Calu3 (cell line): ENCODE data around the gene ARHGAP8. TPM values are rescaled to one million over a fixed set of nuclear protein-coding genes. Genes with fewer than 3 reads are reported as not detected.
"Not testable (repeated sequence)": the region's sequence is repeated elsewhere in the genome, so short reads cannot be mapped to it uniquely, and the experiment has no call there.

ENCODE experiments used
- BruUV-seq: library from RNA; stranded (reverse); fragments of 400-500 nt; replicated peaks from 2 replicates; lab custom pipeline; 2021; lab: Mats Ljungman, UMichigan
- CTCF ChIA-PET: fragments of 300-600 bp; sonication (Branson Sonifier 250); formaldehyde crosslinking; loops from one replicate; lab custom pipeline; 2022; ENCODE audit warnings: antibody characterized with exemption; lab: Charles Lee
- DNase-seq: peaks from one replicate; pipeline ENCODE4 v3.0.0; 2022
- H3K27ac Mint-ChIP-seq: one replicate; pipeline ENCODE4 v1.8.0; 2022; ENCODE audit warnings: mixed read lengths; ENCODE audit not compliant: unreplicated experiment
- H3K27me3 Mint-ChIP-seq: one replicate; pipeline ENCODE4 v1.8.0; 2022; ENCODE audit warnings: mixed read lengths; ENCODE audit not compliant: unreplicated experiment
- H3K36me3 Mint-ChIP-seq: one replicate; pipeline ENCODE4 v1.8.0; 2022; ENCODE audit warnings: mild to moderate bottlenecking, moderate library complexity, mixed read lengths; ENCODE audit not compliant: insufficient read depth, unreplicated experiment
- H3K4me1 Mint-ChIP-seq: one replicate; pipeline ENCODE4 v1.8.0; 2022; ENCODE audit warnings: mild to moderate bottlenecking, low read depth, mixed read lengths; ENCODE audit not compliant: unreplicated experiment
- H3K4me3 Mint-ChIP-seq: one replicate; pipeline ENCODE4 v1.8.0; 2022; ENCODE audit warnings: mild to moderate bottlenecking, low read depth, moderate library complexity, mixed read lengths; ENCODE audit not compliant: unreplicated experiment
- H3K9me3 Mint-ChIP-seq: one replicate; pipeline ENCODE4 v1.8.0; 2022; ENCODE audit warnings: low read depth, mixed read lengths; ENCODE audit not compliant: unreplicated experiment
- intact Hi-C: fragments of 100-400 bp; cut with micrococcal nuclease; formaldehyde crosslinking; loops from one replicate; pipeline ENCODE4 v1.10.0; 2022; ENCODE audit not compliant: unreplicated experiment
- total RNA-seq: library from RNA; stranded (reverse); gene quantifications from 2 replicates; pipeline ENCODE4 v1.2.3, GENCODE V29; 2022
- TF ChIP-seq, protein P1 (sequence below): fragments of 200-600 bp; IDR thresholded peaks from one replicate; pipeline ENCODE4 v1.8.0; 2022; ENCODE audit warnings: antibody characterized with exemption; ENCODE audit not compliant: unreplicated experiment

Gene ARHGAP8
- total RNA-seq, 1 experiment from 2014 or later, result 127 TPM

DNA sequence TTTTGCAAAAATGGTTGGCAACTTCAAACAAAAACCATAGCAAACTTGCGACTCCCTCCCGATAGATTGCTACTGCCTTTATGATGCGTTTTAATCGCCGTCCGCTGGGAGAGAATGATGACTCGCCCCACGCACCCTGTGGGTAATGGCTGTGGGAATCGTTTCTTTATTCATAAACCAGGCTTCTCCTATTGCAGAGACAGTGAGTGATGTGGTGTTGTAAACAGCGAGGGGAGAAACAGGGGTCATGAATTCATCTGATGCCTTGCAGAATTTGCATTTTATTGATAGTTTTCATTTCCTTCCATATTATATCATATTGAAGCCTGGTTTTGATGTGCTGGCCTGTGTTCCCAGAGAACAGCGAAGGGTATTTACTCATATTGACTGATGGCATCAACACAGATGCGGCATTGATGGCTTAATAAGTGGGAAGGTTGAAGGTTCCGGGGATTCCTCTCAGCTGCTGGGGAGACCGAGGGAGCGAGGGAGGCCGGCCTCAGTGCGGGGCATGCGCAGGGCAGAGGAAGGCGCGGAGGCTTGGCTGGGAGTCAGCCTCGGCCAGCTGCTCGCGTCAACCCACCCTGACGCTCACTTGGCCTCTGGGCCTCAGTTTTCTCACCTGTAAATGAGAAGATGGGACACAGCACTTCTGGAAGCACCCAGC is 41.3 kb downstream of the ARHGAP8 start:
- DNase-seq, result no peak
- CTCF ChIA-PET, result no interaction called here
- peaks cover 57% of the 10 kb centered on the region for H3K36me3 Mint-ChIP-seq

DNA sequence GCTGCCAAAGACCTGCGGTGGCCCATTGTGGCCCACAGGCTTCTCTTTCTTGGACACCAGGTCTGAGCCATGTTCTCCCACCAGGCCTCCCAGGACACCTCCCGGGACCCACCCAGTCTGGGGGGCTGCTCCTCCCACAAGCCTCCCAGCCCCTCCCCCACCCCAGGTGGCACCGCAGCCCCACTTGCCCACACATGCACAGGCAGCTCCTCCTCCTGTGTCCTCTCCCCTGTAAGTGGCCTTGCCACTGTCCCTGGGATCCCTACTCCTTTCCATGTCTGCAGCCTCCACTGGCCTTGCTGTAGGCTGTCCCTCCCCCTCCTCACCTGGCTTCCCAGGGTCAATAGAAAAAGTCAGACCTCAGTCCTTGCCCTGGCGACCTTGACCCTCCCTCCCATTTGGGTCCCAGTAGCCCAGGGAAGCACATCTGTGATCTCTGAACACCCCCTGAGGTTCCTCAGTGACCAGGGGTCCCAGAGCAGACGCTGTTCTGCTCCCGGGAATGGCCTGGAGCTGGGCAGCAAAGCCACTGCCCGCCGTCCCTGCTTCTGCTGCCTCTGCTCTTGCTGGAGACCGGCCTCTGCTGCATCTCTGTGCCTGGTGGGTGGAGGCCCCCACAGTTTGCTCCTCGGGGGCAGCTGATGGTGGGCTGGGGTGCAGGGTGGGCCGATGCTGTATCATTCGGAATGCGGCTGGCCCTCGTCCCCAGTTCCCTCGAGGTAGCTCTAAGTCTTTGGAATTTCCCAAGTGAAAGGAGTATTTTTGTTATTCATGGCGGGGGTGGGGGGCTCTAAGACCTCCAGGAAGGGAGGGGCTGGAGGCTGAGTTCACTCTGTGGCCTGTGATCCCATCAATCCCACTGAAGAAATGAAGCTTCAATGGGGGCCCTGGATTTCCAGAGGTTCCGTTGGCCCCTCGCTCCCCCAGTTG is 43.6 kb downstream of the ARHGAP8 start:
- no TSS peak for BruUV-seq
- Mint-ChIP-seq H3K4me1 (no peaks in the 10 kb centered on the region), H3K27me3 (no peaks in the 10 kb centered on the region), H3K9me3 (no peaks in the 10 kb centered on the region), H3K27ac (peak overlapping the region; percentile 33), H3K36me3 (peaks cover 46% of the 10 kb centered on the region), H3K4me3 (no peak overlapping the region)
- CTCF ChIA-PET, result interaction anchor here (0.6 kb wide), 1 partner anchor 16 kb away, joined by 3 read pairs; no protein-coding TSS in a partner anchor
- TF ChIP-seq, protein P1, sequence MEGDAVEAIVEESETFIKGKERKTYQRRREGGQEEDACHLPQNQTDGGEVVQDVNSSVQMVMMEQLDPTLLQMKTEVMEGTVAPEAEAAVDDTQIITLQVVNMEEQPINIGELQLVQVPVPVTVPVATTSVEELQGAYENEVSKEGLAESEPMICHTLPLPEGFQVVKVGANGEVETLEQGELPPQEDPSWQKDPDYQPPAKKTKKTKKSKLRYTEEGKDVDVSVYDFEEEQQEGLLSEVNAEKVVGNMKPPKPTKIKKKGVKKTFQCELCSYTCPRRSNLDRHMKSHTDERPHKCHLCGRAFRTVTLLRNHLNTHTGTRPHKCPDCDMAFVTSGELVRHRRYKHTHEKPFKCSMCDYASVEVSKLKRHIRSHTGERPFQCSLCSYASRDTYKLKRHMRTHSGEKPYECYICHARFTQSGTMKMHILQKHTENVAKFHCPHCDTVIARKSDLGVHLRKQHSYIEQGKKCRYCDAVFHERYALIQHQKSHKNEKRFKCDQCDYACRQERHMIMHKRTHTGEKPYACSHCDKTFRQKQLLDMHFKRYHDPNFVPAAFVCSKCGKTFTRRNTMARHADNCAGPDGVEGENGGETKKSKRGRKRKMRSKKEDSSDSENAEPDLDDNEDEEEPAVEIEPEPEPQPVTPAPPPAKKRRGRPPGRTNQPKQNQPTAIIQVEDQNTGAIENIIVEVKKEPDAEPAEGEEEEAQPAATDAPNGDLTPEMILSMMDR, result no peak
- intact Hi-C loops, result no loop called here
- no peak for DNase-seq

More for the DNA sequence above, 41.3 kb downstream of the ARHGAP8 start:
- intact Hi-C loops, result no loop called here
- H3K4me3 Mint-ChIP-seq, result no peak overlapping the region
- no TSS peak for BruUV-seq
- H3K4me1 Mint-ChIP-seq, result no peaks in the 10 kb centered on the region
- no peak overlapping the region for H3K27ac Mint-ChIP-seq
- TF ChIP-seq, protein P1, result no peak
- H3K9me3 Mint-ChIP-seq, result no peaks in the 10 kb centered on the region
- no peaks in the 10 kb centered on the region for H3K27me3 Mint-ChIP-seq

DNA sequence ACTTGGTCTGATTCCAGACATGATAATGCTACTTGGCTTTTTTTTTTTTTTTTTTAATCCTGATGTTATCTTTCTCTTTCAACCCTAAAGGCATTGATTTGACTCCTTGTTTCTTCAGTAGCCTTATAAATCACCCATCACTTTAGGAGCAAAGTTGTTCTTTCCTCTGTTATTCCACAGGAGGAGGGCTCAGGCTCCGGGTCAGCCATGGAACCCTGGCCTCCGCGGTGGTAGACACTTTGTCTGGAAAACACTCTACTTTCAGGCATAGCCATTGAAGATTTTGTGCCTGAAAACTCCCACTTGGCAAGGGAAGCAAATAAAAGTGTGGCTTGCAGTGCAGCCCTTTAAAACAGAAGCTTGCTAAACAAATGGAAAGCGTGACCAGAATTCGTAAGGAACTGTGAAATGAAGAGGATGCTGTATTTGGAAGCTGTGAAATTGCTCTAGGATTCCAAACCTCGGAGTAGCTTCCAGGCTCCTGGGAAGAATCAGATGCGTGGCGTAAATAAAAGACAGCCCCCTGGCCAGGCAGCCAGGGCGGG is 44.9 kb downstream of the ARHGAP8 start:
- no TSS peak for BruUV-seq
- intact Hi-C loops, result no loop called here
- CTCF ChIA-PET, result no interaction called here
- H3K36me3 Mint-ChIP-seq, result peaks cover 48% of the 10 kb centered on the region
- no peak for DNase-seq
- H3K27me3 Mint-ChIP-seq, result no peaks in the 10 kb centered on the region
- TF ChIP-seq, protein P1, result no peak
- H3K4me3 Mint-ChIP-seq, result no peak overlapping the region
- H3K9me3 Mint-ChIP-seq, result no peaks in the 10 kb centered on the region
- H3K27ac Mint-ChIP-seq, result peak overlapping the region; percentile 33
- no peaks in the 10 kb centered on the region for H3K4me1 Mint-ChIP-seq

DNA sequence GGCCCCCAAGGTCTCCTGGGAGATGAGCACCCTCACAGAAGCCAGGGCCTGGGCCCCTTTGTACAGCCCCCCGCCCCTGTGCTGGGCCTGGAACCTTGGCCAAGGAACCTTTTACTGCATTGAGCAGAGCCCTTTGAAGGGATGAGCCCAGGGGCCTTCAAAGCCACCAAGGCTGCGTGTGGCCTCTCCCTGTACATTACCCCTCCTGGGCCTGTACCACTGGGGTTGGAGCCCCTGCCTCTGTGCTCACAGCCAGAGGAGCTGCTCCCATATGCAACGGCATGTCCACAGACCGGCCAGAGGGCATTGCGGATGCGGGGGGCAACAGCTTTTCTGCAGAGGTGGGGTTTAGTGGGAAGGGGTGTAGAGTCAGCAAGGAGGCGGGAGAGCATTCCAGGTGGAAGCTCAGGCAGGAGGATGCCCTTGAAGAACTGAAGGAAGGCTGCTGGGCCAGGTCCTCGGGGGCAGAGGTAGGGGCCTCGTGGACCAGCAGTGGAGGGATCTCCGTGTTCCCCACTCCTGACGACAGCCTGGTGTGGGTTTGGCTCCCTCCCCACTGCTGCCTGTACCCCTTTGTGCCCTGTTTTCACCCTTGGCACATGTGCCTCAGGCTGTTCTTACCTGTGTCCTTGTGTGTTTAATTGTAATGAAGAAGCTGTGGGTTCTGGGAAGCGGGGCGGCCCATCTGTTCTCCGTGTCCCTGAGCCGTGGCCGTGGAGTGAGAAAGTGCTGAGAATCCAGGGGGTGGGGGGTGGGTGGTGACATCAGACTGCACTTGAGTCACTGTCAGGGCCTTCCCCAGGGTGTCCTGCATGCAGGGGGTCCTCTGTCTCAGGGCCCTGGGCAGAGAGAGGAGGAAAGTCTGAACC is 46.9 kb downstream of the ARHGAP8 start:
- CTCF ChIA-PET, result no interaction called here
- peaks cover 43% of the 10 kb centered on the region for H3K36me3 Mint-ChIP-seq
- DNase-seq, result no peak
- no peaks in the 10 kb centered on the region for H3K27me3 Mint-ChIP-seq
- H3K4me3 Mint-ChIP-seq, result no peak overlapping the region
- no peak overlapping the region for H3K27ac Mint-ChIP-seq
- no peaks in the 10 kb centered on the region for H3K9me3 Mint-ChIP-seq
- no TSS peak for BruUV-seq
- TF ChIP-seq, protein P1, result no peak
- intact Hi-C loops, result no loop called here
- H3K4me1 Mint-ChIP-seq, result no peaks in the 10 kb centered on the region

- H3K36me3 Mint-ChIP-seq, result peaks cover 46% of the 10 kb centered on the region
- H3K27ac Mint-ChIP-seq, DNase-seq, H3K4me1 Mint-ChIP-seq, H3K9me3 Mint-ChIP-seq, intact Hi-C loops, H3K4me3 Mint-ChIP-seq, H3K27me3 Mint-ChIP-seq, CTCF ChIA-PET, BruUV-seq: not testable (repeated sequence)
Measured at GRCh38 chr22:44799946-44800634, 47.7 kb downstream of the ARHGAP8 start.
